ENCODE results near the gene CDK14. TPM values are rescaled to one million over a fixed set of nuclear protein-coding genes. Genes with fewer than 3 reads are reported as not detected.

Gene CDK14
- total and polyA plus RNA-seq, 2 of the 8 experiments (the other 6 are each of a cell fraction or from before 2014, with no cell fraction given): 5.5 to 47.3 TPM

GRCh38 chr7:90686146-90686545 lies 90.0 kb downstream of the CDK14 start:
- no peak overlapping the region for H2BK12ac ChIP-seq (ENCODE audit: low read depth, low read length)
- no peak overlapping the region for H3K27ac ChIP-seq (ENCODE audit: low read depth, low read length)
- no peak overlapping the region for H3K4ac ChIP-seq (replicated peaks; ENCODE audit: insufficient read length, low read depth, low read length)
- TF ChIP-seq SIN3A (conservative IDR thresholded peaks at IDR 0.05 in 1 of 2, IDR thresholded peaks at IDR 0.05 in 1 of 2; ENCODE audit: low read depth in 1 of 2, low read length in 2 of 2): no peak
- TF ChIP-seq SIX5 (IDR thresholded peaks at IDR 0.05; ENCODE audit: low read depth, low read length): no peak
- no peak for TF ChIP-seq EGR1 (IDR thresholded peaks at IDR 0.05; ENCODE audit: borderline replicate concordance, low read depth, low read length)
- TF ChIP-seq RNF2 (IDR thresholded peaks at IDR 0.05; ENCODE audit: borderline replicate concordance, low read depth, low read length, missing control alignments, poor library complexity, severe bottlenecking): no peak
- no peak for TF ChIP-seq HDAC2 (IDR thresholded peaks at IDR 0.05; ENCODE audit: borderline replicate concordance in 1 of 2, low read depth in 2 of 2, low read length in 2 of 2)
- no peak for TF ChIP-seq TEAD4 (IDR thresholded peaks at IDR 0.05; ENCODE audit: low read depth, low read length)
- no peak for TF ChIP-seq NRF1 (IDR thresholded peaks at IDR 0.05; ENCODE audit: low read depth, low read length)
- TF ChIP-seq SP2 (IDR thresholded peaks at IDR 0.05; ENCODE audit: low read length): no peak
- H3K4me2 ChIP-seq (ENCODE audit: insufficient read depth in 1 of 2, low read depth in 2 of 2, low read length in 2 of 2): no peak overlapping the region
- DNase-seq (ENCODE audit: low read depth in 1 of 2, low spot score in 2 of 2): no peak
- H3K79me2 ChIP-seq (ENCODE audit: control insufficient read depth in 1 of 2, insufficient read depth in 2 of 2, low read length in 2 of 2): no peaks in the 10 kb centered on the region; a peak in 1 of 4 replicates
- no peak overlapping the region for H2BK120ac ChIP-seq (replicated peaks; ENCODE audit: low read depth, low read length)
- peaks cover 0 to 3% (median under 1%) of the 10 kb centered on the region in 4 experiments; a peak in 4 of 7 replicates for H3K4me1 ChIP-seq (replicated peaks in 1 of 4; ENCODE audit: control insufficient read depth in 3 of 4, insufficient read depth in 4 of 4, low read length in 3 of 4)
- no peaks in the 10 kb centered on the region for H4K20me1 ChIP-seq (replicated peaks in 1 of 2; ENCODE audit: control insufficient read depth in 1 of 2, insufficient read depth in 2 of 2, low read length in 2 of 2)
- WGBS, 2 experiments (ENCODE audit: extremely low coverage in 1 of 2, insufficient coverage in 1 of 2, insufficient read length in 1 of 2, insufficient replicate concordance in 2 of 2, low coverage in 1 of 2, low lambda C conversion rate in 2 of 2, missing lambda C conversion rate in 1 of 2): 94% methylated on average over 2 of the region's 2 CpGs; no CpG with 5 or more reads in 1 of the 2 experiments
- no peaks in the 10 kb centered on the region for H3K36me3 ChIP-seq (ENCODE audit: control insufficient read depth in 2 of 4, insufficient read depth in 4 of 4, low read length in 3 of 4)
- no peak overlapping the region for H3K23ac ChIP-seq (ENCODE audit: insufficient read length)
- no peaks in the 10 kb centered on the region for H3K79me1 ChIP-seq (ENCODE audit: low read depth, low read length)
- H3K4me3 ChIP-seq (ENCODE audit: extremely low read depth in 1 of 4, insufficient read depth in 2 of 4, low read depth in 3 of 4, low read length in 4 of 4): no peak overlapping the region
- no peak overlapping the region for H2BK15ac ChIP-seq (ENCODE audit: low read length)
- H2BK20ac ChIP-seq (ENCODE audit: low read length): no peak overlapping the region
- no peaks in the 10 kb centered on the region for H3K9me3 ChIP-seq (ENCODE audit: insufficient read depth in 2 of 2, low read depth in 1 of 2, low read length in 1 of 2)
- H3K9ac ChIP-seq (replicated peaks in 1 of 4; ENCODE audit: extremely low read depth in 1 of 4, low read depth in 3 of 4, low read length in 3 of 4): no peak overlapping the region
- POLR2A ChIA-PET (ENCODE audit: partially characterized antibody): no interaction called here
- H3K14ac ChIP-seq (ENCODE audit: insufficient read length): no peak overlapping the region
- H3K56ac ChIP-seq (replicated peaks; ENCODE audit: insufficient read length, low read depth, low read length): no peak overlapping the region
- no peak overlapping the region for H4K91ac ChIP-seq (replicated peaks; ENCODE audit: insufficient read length, low read length)
- peaks cover 0 to 1% (median 0%) of the 10 kb centered on the region in 4 experiments; a peak in 1 of 7 replicates for H3K27me3 ChIP-seq (replicated peaks in 1 of 4; ENCODE audit: control insufficient read depth in 3 of 4, extremely low read depth in 1 of 4, insufficient read depth in 3 of 4, low read length in 3 of 4)
- H3K18ac ChIP-seq (ENCODE audit: extremely low read depth, low read length): no peak overlapping the region
- H4K5ac ChIP-seq (ENCODE audit: insufficient read length, low read depth, low read length): no peak overlapping the region
- H2AFZ ChIP-seq (ENCODE audit: low read length): no peak overlapping the region
- CTCF ChIA-PET (ENCODE audit: partially characterized antibody): interaction anchor here (0.9 to 1.5 kb wide), 2 partner anchors 23 to 348 kb away, joined by 3 to 7 read pairs; no protein-coding TSS in a partner anchor
- no peak overlapping the region for H2AK5ac ChIP-seq (ENCODE audit: low read depth, low read length)
- H4K8ac ChIP-seq (ENCODE audit: extremely low read depth, insufficient read depth, low read length): no peak overlapping the region
- no peaks in the 10 kb centered on the region; the same call in 1 of the 2 replicates for H3K23me2 ChIP-seq (ENCODE audit: low read depth, low read length)
- no peak for FAIRE-seq
- H2BK5ac ChIP-seq (ENCODE audit: low read depth, low read length): no peak overlapping the region
